PC-9 (cell line): ENCODE results near the gene MLH1.

Source experiments
- EZH2 ChIP-seq: fragments of 200-600 bp; sonication (generic); IDR thresholded peaks from 2 replicates; pipeline ENCODE4 v1.8.0; 2017; ENCODE audit warnings: antibody characterized with exemption, low read depth
- TF ChIP-seq, protein P1 (sequence below): fragments of 200-600 bp; sonication (generic); conservative IDR thresholded peaks from 2 replicates; pipeline ENCODE4 v1.6.1; 2017; ENCODE audit warnings: mixed run types, antibody characterized with exemption, mild to moderate bottlenecking, moderate library complexity

DNA sequence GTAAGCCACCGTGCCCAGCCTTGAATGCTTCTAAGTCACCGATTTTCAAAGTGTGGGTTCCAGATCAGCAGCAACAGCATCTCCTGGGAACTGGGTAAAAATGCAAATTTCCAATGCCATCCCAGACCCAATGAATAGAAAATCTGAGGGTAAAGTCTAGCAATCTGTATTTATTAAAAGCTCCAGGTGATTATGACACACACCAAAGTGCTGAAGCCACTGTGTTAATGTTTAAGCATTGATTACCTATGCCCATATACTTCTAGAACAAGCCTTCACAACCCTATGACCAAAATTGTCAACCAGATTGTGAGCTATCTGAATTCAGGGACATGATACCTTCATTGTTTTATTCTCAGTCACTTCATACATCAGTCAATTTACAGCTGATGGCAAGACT, 94.6 kb downstream of the MLH1 start:
- TF ChIP-seq, protein P1, sequence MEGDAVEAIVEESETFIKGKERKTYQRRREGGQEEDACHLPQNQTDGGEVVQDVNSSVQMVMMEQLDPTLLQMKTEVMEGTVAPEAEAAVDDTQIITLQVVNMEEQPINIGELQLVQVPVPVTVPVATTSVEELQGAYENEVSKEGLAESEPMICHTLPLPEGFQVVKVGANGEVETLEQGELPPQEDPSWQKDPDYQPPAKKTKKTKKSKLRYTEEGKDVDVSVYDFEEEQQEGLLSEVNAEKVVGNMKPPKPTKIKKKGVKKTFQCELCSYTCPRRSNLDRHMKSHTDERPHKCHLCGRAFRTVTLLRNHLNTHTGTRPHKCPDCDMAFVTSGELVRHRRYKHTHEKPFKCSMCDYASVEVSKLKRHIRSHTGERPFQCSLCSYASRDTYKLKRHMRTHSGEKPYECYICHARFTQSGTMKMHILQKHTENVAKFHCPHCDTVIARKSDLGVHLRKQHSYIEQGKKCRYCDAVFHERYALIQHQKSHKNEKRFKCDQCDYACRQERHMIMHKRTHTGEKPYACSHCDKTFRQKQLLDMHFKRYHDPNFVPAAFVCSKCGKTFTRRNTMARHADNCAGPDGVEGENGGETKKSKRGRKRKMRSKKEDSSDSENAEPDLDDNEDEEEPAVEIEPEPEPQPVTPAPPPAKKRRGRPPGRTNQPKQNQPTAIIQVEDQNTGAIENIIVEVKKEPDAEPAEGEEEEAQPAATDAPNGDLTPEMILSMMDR = no peak
- no peak for TF ChIP-seq EZH2
